ENCODE measurements around the gene SLC34A3. TPM values are rescaled to one million over a fixed set of nuclear protein-coding genes. Genes with fewer than 3 reads are reported as not detected.

Gene SLC34A3
- total RNA-seq, 1 donor from 2014 or later: not detected

GRCh38 chr9:137200311-137201204 is 30.1 kb upstream of the SLC34A3 start, which contains the start of gene TPRN:
Gene TPRN (minus strand): TSS chr9:137200741. CDS start chr9:137200711, 30 bp downstream.
- H3K9me3 Mint-ChIP-seq: no peaks in the 10 kb centered on the region
- H3K27me3 Mint-ChIP-seq: no peaks in the 10 kb centered on the region

DNA sequence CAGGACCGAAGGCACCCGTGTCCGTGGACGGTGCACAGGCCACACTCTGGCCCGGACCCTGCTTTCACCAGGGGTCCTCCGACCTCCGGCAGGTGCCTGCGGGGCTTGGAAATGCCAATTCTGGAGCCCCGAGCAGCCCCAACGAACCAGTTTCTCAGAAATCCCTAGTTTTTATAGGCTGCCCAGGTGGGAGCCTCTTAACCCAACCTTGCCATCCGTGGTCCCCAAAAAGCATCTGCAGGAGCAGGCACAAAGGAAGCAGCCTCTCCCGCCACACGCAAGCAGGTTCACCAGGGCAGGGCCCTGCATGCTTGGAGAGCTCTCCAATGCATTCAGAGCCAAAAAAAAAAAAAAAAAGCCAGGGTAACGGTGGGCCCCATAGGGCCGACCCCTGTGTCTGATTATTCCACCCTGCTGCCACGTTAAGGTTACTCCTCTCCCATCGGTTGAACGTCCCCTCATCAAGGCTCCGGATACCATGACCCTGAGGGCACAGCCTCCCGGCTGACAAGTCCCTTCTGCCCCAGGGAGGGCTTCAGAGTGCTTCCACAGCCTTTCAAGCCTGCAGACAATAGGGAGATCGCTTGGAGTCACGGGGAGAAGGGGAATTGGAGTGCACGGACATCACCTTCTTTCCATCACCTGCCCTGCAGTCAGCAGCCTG is 29.4 kb upstream of the SLC34A3 start:
- ChIA-PET POLR2A (interaction anchor here (0.5 to 3.8 kb wide), 21 partner anchors 7 to 460 kb away, joined by 3 to 53 read pairs (median 4); partner anchors contain the start of genes ANAPC2, MAN1B1, RNF208 and SAPCD2), CTCF (interaction anchor here (0.9 to 2.6 kb wide), 3 partner anchors 13 to 50 kb away, joined by 3 to 10 read pairs (median 4); partner anchors contain the start of genes ANAPC2 and SSNA1)
- H3K27ac Mint-ChIP-seq: peak overlapping the region; percentile 79
- no peak for ATAC-seq (ENCODE audit: low read depth)
- no peaks in the 10 kb centered on the region for H3K27me3 Mint-ChIP-seq
- TF ChIP-seq, protein P1, sequence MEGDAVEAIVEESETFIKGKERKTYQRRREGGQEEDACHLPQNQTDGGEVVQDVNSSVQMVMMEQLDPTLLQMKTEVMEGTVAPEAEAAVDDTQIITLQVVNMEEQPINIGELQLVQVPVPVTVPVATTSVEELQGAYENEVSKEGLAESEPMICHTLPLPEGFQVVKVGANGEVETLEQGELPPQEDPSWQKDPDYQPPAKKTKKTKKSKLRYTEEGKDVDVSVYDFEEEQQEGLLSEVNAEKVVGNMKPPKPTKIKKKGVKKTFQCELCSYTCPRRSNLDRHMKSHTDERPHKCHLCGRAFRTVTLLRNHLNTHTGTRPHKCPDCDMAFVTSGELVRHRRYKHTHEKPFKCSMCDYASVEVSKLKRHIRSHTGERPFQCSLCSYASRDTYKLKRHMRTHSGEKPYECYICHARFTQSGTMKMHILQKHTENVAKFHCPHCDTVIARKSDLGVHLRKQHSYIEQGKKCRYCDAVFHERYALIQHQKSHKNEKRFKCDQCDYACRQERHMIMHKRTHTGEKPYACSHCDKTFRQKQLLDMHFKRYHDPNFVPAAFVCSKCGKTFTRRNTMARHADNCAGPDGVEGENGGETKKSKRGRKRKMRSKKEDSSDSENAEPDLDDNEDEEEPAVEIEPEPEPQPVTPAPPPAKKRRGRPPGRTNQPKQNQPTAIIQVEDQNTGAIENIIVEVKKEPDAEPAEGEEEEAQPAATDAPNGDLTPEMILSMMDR (IDR thresholded peaks at IDR 0.05): no peak
- intact Hi-C loops (cut with micrococcal nuclease): loop anchor here (2.0 kb wide), 2 partner anchors 73 to 83 kb away; no protein-coding TSS in a partner anchor
- H3K36me3 Mint-ChIP-seq (ENCODE audit: low read depth): peaks cover 8% of the 10 kb centered on the region
- no peak for DNase-seq
- H3K4me3 Mint-ChIP-seq: peak overlapping the region; percentile 83
- peaks cover 47% of the 10 kb centered on the region for H3K4me1 Mint-ChIP-seq
- H3K9me3 Mint-ChIP-seq: no peaks in the 10 kb centered on the region

More at GRCh38 chr9:137200311-137201204, 30.1 kb upstream of the SLC34A3 start, which contains the start of gene TPRN:
- TF ChIP-seq, protein P1 (IDR thresholded peaks at IDR 0.05): no peak
- Mint-ChIP-seq H3K4me1 (peaks cover 39% of the 10 kb centered on the region), H3K27ac (peak within 1 kb of the TSS; percentile 79), H3K36me3 (ENCODE audit: low read depth) (peaks cover 8% of the 10 kb centered on the region), H3K4me3 (peak within 1 kb of the TSS; percentile 83)
- CTCF ChIA-PET: interaction anchor here (0.9 to 2.6 kb wide), 3 partner anchors 12 to 49 kb away, joined by 3 to 10 read pairs (median 4); partner anchors contain the start of genes ANAPC2 and SSNA1
- ATAC-seq (ENCODE audit: low read depth) (peak; percentile 95), DNase-seq (peak; percentile 92)
- intact Hi-C loops (cut with micrococcal nuclease): loop anchor here (1.0 to 2.0 kb wide), 7 partner anchors 12 to 82 kb away; partner anchors contain the start of genes ANAPC2, SSNA1 and TUBB4B
- POLR2A ChIA-PET: interaction anchor here (0.5 to 3.8 kb wide), 22 partner anchors 8 to 459 kb away, joined by 3 to 53 read pairs (median 4); partner anchors contain the start of genes ANAPC2, MAN1B1, RNF208 and SAPCD2

GRCh38 chr9:137202966-137203365 is 27.7 kb upstream of the SLC34A3 start:
- peaks cover 60% of the 10 kb centered on the region for H3K4me1 Mint-ChIP-seq
- H3K27ac Mint-ChIP-seq: no peak overlapping the region
- POLR2A ChIA-PET: interaction anchor here (0.7 to 3.8 kb wide), 4 partner anchors 14 to 75 kb away, joined by 5 to 53 read pairs (median 28); partner anchors contain the start of genes ANAPC2, RNF208 and SSNA1
- H3K36me3 Mint-ChIP-seq (ENCODE audit: low read depth): peaks cover 15% of the 10 kb centered on the region
- no peak overlapping the region for H3K4me3 Mint-ChIP-seq
- TF ChIP-seq, protein P1 (IDR thresholded peaks at IDR 0.05): no peak
- intact Hi-C loops (cut with micrococcal nuclease): no loop called here
- H3K9me3 Mint-ChIP-seq: no peaks in the 10 kb centered on the region
- CTCF ChIA-PET: interaction anchor here (2.6 kb wide), 1 partner anchor 14 kb away, joined by 10 read pairs; the partner anchor contains the start of genes ANAPC2 and SSNA1
- no peaks in the 10 kb centered on the region for H3K27me3 Mint-ChIP-seq
- DNase-seq: no peak
- ATAC-seq (ENCODE audit: low read depth): no peak

- DNase-seq: no peak
- intact Hi-C loops (cut with micrococcal nuclease): loop anchor here (1.0 kb wide), 3 partner anchors 16 to 37 kb away; partner anchors contain the start of genes ANAPC2, SSNA1 and TUBB4B
- peak overlapping the region; percentile 90 for H3K27ac Mint-ChIP-seq
- H3K9me3 Mint-ChIP-seq: no peaks in the 10 kb centered on the region
- H3K27me3 Mint-ChIP-seq: no peaks in the 10 kb centered on the region
- ChIA-PET POLR2A (interaction anchor here (0.6 to 5.3 kb wide), 9 partner anchors 15 to 118 kb away, joined by 3 to 46 read pairs (median 5); partner anchors contain the start of genes MAN1B1, RNF208, RNF224 and SSNA1), CTCF (interaction anchor here (1.3 to 1.8 kb wide), 2 partner anchors 16 to 22 kb away, joined by 4 to 5 read pairs; partner anchors contain the start of genes ANAPC2, RNF224 and SSNA1)
- no peak for ATAC-seq (ENCODE audit: low read depth)
- peaks cover 54% of the 10 kb centered on the region for H3K4me1 Mint-ChIP-seq
- TF ChIP-seq, protein P1 (IDR thresholded peaks at IDR 0.05): no peak
- peak overlapping the region; percentile 92 for H3K4me3 Mint-ChIP-seq
- peaks cover 24% of the 10 kb centered on the region for H3K36me3 Mint-ChIP-seq (ENCODE audit: low read depth)
Observed at GRCh38 chr9:137204731-137205125, 26.0 kb upstream of the SLC34A3 start.

Measured in activated B cell treated with CpG ODN at 0.5 μM for 24 hours (primary cell).